ENCODE data around the gene SERPINB6.
"Not testable (repeated sequence)": the region's sequence is repeated elsewhere in the genome, so short reads cannot be mapped to it uniquely, and the experiment has no call there.

The SERPINB6 gene

GRCh38 chr6:2938004-2938631, 33.2 kb downstream of the SERPINB6 start:
- no peak for DNase-seq

DNA sequence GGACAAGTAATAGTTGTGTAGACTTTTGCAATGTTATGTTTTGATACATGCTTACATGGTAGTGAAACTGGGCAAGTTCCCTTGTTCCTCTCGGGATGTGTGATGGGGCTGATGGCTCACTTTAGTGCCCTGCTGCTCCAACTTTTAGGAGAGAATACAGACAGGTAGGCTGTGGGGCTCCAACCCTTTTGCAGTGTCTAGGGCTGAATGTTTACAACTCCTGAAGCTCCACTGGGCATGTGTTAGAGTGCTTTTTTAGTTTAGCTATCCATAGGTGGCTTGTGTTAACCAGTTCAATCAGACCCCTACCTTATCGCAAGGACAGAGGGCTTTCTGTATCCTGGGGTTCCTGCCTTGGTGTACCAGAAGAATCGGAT, 33.8 kb downstream of the SERPINB6 start:
- no peak for DNase-seq

DNA sequence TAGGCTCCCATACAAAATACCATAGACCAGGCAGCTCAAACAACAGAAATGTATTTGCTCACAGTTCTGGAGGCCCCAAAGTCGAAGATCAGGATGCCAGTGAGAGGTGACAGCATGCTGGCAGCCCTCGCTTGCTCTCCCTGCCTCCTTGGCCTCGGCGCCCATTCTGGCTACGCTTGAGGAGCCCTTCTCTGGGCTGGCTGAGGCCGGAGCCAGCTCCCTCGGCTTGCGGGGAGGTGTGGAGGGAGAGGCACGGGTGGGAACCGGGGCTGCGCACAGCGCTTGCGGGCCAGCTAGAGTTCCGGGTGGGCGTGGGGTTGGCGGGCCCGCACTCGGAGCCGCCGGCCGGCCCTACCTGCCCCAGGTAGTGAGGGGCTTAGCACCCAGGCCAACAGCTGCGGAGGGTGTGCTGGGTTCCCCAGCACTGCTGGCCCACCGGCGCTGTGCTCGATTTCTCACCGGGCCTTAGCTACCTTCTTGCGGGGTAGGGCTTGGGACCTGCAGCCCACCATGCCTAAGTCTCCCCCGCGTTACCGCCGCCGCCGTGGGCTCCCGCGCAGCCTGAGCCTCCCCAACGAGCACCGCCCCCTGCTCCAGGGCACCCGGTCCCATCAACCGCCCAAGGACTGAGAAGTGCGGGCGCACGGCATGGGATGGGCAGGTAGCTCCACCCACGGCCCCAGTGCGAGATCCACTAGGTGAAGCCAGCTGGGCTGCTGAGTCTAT, 35.6 kb downstream of the SERPINB6 start:
- no peak for DNase-seq

GRCh38 chr6:2934057-2934456, 37.3 kb downstream of the SERPINB6 start:
- no peak for DNase-seq

DNA sequence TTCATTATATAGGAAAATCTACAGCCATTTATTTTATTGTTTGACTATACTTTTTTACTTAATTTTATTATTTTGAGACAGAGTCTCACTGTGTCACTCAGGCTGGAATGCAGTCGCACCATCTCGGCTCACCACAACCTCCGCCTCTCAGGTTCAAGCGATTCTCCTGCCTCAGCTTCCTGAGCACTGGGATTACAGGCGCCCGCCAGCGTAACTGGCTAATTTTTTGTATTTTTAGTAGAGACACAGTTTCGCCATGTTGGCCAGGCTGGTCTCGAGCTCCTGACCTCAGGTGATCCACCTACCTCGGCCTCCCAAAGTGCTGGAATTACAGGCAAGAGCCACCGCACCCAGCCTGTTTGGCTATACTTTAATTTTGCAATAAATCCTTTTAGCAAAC, 38.5 kb downstream of the SERPINB6 start:
- not testable (repeated sequence) for DNase-seq

GRCh38 chr6:2931970-2932748, 39.2 kb downstream of the SERPINB6 start:
- peak in 12 of 14 donors; percentile 23 to 77 (median 62) for DNase-seq

GRCh38 chr6:2931055-2931454, 40.3 kb downstream of the SERPINB6 start:
- no peak for DNase-seq

DNA sequence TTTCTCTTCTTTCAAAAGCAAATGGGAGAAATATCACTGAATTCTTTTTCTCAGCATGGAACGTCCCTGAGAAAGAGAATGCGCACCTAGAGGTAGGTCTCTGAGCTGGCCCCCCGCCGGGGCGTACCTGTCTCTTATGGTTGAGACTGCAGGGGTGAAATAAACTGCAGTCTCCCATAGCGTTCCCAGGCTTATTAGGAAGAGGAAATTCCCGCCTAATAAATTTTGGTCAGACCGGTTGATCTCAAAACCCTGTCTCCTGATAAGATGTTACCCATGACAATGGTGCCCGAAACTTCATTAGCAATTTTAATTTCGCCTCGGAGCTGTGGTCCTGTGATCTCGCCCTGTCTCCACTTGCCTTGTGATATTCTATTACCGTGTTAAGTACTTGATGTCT, 43.4 kb downstream of the SERPINB6 start:
- DNase-seq: not testable (repeated sequence)

GRCh38 chr6:2925842-2926747, 45.3 kb downstream of the SERPINB6 start:
- DNase-seq: not testable (repeated sequence)

DNA sequence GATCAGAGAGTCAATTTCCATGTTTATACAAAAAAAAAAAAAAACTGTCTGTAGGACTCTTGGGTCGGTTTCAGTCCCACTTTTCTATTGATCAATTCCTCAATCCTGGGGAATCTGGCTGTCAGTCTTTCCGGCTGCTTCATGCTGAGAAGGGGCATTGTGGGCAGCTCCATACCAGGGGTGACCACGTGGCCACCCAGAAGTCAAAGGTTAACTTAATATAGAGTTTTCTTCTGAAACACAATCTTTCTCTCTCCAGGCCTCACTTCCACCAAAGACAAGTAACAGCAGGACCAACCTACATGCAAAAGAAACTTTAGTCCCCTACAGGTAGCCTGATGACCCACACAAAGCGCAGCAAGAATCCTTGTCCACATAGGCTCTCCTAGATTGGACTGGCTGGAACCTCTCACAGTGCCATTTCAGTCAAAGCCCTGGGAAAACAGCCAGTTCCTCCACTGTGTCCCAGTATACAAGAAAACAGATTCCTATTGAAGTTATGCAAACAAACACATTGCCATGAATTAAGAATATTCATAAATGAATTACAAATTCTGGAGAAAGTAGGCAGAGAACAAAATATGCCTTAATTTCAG, 49.7 kb downstream of the SERPINB6 start:
- DNase-seq: peak in 3 of 14 donors; percentile 12 to 41 (median 13)

GRCh38 chr6:2920671-2921112, 50.7 kb downstream of the SERPINB6 start:
- DNase-seq: no peak

DNA sequence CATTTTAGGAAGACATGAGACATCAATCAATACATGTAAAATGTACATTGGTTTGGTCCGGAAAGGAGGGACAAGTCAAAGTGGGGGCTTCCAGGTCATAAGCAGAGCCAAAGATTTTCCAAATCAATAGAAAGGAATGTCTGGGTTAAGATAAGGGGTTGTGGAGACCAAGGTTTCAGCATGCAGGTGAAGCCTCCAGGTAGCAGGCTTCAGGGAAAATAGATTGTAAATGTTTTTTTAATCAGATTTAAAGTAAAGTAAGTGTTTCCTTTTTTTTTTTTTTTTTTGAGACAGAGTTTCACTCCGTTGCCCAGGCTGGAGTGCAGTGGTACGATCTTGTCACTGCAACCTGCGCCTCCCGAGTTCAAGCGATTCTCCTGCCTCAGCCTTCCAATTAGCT, 51.5 kb downstream of the SERPINB6 start:
- no peak for DNase-seq

DNA sequence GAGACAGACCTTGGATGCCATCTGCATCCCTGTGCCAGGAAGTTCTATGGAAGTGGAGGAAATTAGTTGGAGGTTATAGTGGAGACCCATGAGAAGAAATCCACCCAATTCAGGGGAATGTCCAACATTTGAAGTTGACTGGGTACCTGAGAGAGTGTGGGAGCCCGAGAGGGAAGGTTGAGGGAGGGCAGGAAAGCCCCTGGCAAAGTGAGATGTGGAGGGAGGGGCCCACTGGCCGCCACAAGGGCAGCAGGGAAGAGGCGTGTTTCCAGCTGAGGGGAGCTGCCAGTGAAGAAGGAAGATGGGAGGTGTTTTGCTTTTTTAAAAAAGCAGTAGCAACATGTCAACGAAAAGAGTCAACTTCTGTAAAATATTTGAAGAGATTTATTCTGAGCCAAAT, 52.0 kb downstream of the SERPINB6 start:
- no peak for DNase-seq

- no peak for DNase-seq
Measured at GRCh38 chr6:2918936-2919335, 52.4 kb downstream of the SERPINB6 start.

DNA sequence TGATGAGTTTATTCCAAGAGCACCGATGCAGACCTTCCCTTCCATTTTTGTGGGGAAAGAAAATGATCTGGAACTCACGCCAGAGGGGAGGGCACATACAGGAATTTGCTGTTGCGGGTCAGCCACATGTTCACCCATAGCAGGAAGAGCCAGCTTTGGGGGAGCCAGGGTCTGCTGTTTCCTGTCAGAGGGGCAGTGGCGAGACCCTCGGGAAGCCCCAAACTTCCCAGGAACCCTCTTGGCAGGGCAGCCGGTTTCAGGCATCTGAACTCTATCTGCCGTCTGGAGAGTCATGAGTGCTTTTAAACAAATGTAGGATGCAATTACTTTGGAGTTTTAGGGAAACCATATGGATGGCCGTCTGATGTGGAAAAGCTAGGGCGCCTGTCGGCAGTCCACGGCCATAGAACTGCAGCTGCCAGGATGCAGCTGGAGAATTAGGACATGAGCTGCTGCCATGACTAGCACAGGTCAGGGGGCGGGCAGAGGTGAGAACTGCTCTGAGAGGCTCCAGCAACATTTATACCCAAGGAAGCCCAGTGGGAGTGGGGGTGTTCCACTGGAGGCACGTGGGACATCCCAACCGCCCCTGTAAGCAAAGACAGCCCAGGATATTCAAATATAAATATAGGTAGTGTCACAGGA, 53.4 kb downstream of the SERPINB6 start:
- DNase-seq: no peak

DNA sequence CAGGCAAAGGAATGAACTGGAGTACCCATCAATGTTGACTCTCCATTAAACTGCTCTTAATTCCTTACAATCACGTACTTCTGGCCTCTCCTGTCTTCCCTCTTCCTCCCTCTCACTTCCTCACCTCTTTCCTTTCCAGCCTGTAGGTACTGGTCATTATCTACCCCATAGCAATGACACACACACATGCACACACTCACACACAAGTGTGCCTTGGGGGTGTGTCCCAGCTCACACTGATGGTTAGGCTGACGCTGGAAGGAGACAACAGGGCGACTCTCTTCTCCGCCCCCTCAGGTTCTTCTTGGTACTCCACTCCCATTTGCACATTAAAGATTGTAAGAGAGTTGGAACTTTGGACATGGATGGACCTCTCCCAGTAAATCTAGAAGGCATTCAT, 54.3 kb downstream of the SERPINB6 start:
- DNase-seq: no peak

DNA sequence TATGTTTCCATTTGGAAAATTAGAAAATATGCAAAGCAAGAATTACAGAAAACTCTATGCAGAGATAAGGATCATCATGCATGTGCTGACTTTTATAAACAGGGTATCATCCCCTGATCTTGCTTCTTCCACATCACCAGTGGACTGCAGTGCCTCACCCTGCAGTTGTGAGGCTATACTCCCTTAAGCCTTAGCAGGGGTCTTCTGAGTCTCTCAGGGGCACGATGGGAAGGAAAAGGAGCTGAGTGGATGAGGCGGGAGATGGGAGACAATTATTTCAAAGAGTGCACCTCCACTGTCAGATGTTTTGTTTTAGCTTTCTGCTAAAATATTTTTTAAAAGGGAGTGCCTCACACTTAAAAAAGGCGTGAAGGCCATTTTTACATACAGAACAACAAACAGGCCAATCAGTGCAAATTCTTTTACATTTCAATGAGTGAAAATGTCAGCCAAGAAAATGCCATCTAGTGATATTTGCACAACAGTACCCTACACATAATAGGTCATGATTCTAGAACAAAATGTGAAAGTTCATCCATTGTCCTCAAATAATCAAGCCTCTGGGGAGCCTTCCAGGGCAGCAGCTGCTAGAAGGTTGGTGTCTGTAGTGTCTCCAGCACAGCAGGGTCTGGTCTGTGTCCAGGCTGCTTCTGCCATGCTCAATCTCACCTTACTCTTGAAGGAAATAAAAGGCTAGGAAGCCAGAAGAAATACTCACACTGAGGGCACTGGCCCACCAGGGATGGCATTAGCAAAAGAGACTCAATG, 55.0 kb downstream of the SERPINB6 start:
- peak in 2 of 14 donors; percentile 24 to 41 for DNase-seq

GRCh38 chr6:2915150-2915549, 56.2 kb downstream of the SERPINB6 start:
- DNase-seq: no peak

- DNase-seq: no peak
Measured at GRCh38 chr6:2914318-2914660, 57.1 kb downstream of the SERPINB6 start.

- no peak for DNase-seq
Measured at GRCh38 chr6:2913621-2914317, 57.6 kb downstream of the SERPINB6 start.

Measured in C1 segment of cervical spinal cord (tissue), 14 donors.